Mucosa of descending colon (tissue), 3 donors: ENCODE results near the gene PHF12. TPM values are rescaled to one million over a fixed set of nuclear protein-coding genes. Genes with fewer than 3 reads are reported as not detected.
A peak's percentile ranks its signal among the peaks of the same experiment; 100 is the strongest.

ENCODE experiments used
- ATAC-seq: fragments of 200-7000 bp; cut with Tn5 transposase; one replicate; pipeline ENCODE4 v1.9.1; 2020; ENCODE audit warnings: mild to moderate bottlenecking, moderate library complexity
- DNase-seq, 3 donors: peaks; one replicate each; pipeline ENCODE4 v3.0.0-alpha.2; 2020
- H3K36me3 ChIP-seq: fragments of 200-600 bp; one replicate; pipeline ENCODE4 v1.8.0; 2021; ENCODE audit warnings: low read depth, mild to moderate bottlenecking
- H3K4me1 ChIP-seq: fragments of 200-600 bp; one replicate; pipeline ENCODE4 v1.8.0; 2021; ENCODE audit warnings: low read depth, mild to moderate bottlenecking
- H3K4me3 ChIP-seq: fragments of 200-600 bp; one replicate; pipeline ENCODE4 v1.8.0; 2021; ENCODE audit warnings: mild to moderate bottlenecking
- H3K9me3 ChIP-seq: fragments of 200-600 bp; one replicate; pipeline ENCODE4 v1.8.0; 2021; ENCODE audit warnings: mild to moderate bottlenecking
- CTCF ChIP-seq: fragments of 200-600 bp; IDR thresholded peaks from one replicate; pipeline ENCODE4 v1.8.0; 2022; ENCODE audit warnings: antibody characterized with exemption, mild to moderate bottlenecking
- intact Hi-C, 2 donors: fragments of 100-400 bp; cut with DNase I in 1 of 2; cut with micrococcal nuclease in 1 of 2; formaldehyde crosslinking; loops; one replicate each; pipeline versions ENCODE4 v1.11.0 to v1.11.1; 2022; cut with DNase I, micrococcal nuclease
- total RNA-seq, 3 donors: library from RNA; stranded (reverse); fragmentation: NEBNext Ultra II Directional in 2 of 3; extraction: Animal tissue kit (Norgen Biotek cat#: 25700) in 2 of 3; gene quantifications; one replicate each; pipeline versions ENCODE4 v1.2.1 to v1.2.4, GENCODE V29; 2021 to 2023
- donor health status: DM: no; HTN: no; CAD: no; lungs with moderate emphysema.
- donor health status: DM: no; HTN: no; CAD: no.
- donor health status: DM: no; HTN: yes; CAD: no.

PHF12 gene
- total RNA-seq, 3 donors from 2014 or later, result 35.9 to 59.7 (median 39.2) TPM

- peak within 1 kb of the TSS; percentile 56 for H3K4me3 ChIP-seq
- no peaks in the 10 kb centered on the region for H3K9me3 ChIP-seq
- TF ChIP-seq CTCF, result peak; percentile 92
- intact Hi-C loops, result no loop called here
- H3K36me3 ChIP-seq, result no peaks in the 10 kb centered on the region
- ATAC-seq (peak; percentile 95), DNase-seq (peak; percentile 95 to 97 (median 95))
- H3K4me1 ChIP-seq, result peaks cover 31% of the 10 kb centered on the region
These were observed 48.3 kb downstream of the PHF12 start, which contains the start of gene DHRS13 for GRCh38 chr17:28902819-28903545. Gene DHRS13 (minus strand): TSS chr17:28903079. CDS start chr17:28902944, 135 bp downstream.

GRCh38 chr17:28901866-28902818 is 49.2 kb downstream of the PHF12 start:
- DNase-seq, result peak; percentile 75 to 78 (median 76)
- Histone ChIP-seq H3K4me1 (peaks cover 25% of the 10 kb centered on the region), H3K4me3 (peak overlapping the region; percentile 56), H3K36me3 (no peaks in the 10 kb centered on the region), H3K9me3 (no peaks in the 10 kb centered on the region)
- peak; percentile 53 for ATAC-seq
- no peak for TF ChIP-seq CTCF
- intact Hi-C loops, result no loop called here

- no peaks in the 10 kb centered on the region for H3K9me3 ChIP-seq
- no peaks in the 10 kb centered on the region for H3K36me3 ChIP-seq
- no peak for TF ChIP-seq CTCF
- H3K4me1 ChIP-seq, result peaks cover 29% of the 10 kb centered on the region
- intact Hi-C loops, result no loop called here
- ATAC-seq (no peak), DNase-seq (no peak)
- H3K4me3 ChIP-seq, result no peak overlapping the region
These were observed 50.2 kb downstream of the PHF12 start for GRCh38 chr17:28900986-28901726.

- TF ChIP-seq CTCF, result no peak
- peaks cover 23% of the 10 kb centered on the region for H3K4me1 ChIP-seq
- ATAC-seq, result no peak
- no peaks in the 10 kb centered on the region for H3K36me3 ChIP-seq
- H3K9me3 ChIP-seq, result no peaks in the 10 kb centered on the region
- intact Hi-C loops, result no loop called here
- H3K4me3 ChIP-seq, result no peak overlapping the region
- DNase-seq, result no peak
These were observed 52.0 kb downstream of the PHF12 start for GRCh38 chr17:28899212-28899815.

GRCh38 chr17:28898527-28898955 is 52.8 kb downstream of the PHF12 start:
- no peak for DNase-seq
- ATAC-seq, result no peak
- Histone ChIP-seq H3K4me3 (no peak overlapping the region), H3K36me3 (no peaks in the 10 kb centered on the region), H3K4me1 (peaks cover 27% of the 10 kb centered on the region), H3K9me3 (no peaks in the 10 kb centered on the region)
- intact Hi-C loops, result no loop called here
- no peak for TF ChIP-seq CTCF
